Measurements from ENCODE around the gene SAMD7.

Gene SAMD7, protein sequence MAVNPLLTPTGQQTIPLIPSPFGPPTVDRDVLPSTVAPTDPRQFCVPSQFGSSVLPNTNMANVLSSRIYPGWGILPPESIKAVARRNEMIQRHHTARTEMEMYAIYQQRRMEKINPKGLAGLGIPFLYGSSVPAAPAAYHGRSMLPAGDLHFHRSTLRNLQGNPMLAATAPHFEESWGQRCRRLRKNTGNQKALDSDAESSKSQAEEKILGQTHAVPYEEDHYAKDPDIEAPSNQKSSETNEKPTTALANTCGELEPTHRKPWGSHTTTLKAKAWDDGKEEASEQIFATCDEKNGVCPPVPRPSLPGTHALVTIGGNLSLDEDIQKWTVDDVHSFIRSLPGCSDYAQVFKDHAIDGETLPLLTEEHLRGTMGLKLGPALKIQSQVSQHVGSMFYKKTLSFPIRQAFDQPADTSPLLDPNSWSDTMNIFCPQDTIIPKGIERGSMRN

DNA sequence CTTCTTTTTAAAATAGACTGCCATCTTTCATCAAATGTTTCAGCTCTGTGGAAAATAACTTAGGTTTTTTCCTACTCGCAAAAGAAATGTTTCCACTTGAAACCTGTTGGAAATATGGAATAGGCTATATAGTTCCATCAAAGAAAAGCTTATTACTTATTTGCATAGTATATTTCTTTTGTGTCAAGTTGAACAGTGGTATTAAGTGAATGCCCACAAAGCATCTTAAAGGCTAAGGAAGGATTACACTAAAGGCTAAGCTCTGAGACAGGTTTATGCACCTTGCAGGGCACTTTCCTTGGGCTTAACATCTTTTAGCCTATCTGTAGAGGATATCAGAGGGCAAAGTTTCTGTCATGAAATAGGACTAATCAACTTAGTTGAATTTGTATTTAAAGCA is at the start of gene SAMD7:
TSS of gene SAMD7 (plus strand) at position 301 of the 400 bp plus-strand sequence. CDS start 7,927 bp downstream, outside the sequence.
- TF ChIP-seq, protein P1, sequence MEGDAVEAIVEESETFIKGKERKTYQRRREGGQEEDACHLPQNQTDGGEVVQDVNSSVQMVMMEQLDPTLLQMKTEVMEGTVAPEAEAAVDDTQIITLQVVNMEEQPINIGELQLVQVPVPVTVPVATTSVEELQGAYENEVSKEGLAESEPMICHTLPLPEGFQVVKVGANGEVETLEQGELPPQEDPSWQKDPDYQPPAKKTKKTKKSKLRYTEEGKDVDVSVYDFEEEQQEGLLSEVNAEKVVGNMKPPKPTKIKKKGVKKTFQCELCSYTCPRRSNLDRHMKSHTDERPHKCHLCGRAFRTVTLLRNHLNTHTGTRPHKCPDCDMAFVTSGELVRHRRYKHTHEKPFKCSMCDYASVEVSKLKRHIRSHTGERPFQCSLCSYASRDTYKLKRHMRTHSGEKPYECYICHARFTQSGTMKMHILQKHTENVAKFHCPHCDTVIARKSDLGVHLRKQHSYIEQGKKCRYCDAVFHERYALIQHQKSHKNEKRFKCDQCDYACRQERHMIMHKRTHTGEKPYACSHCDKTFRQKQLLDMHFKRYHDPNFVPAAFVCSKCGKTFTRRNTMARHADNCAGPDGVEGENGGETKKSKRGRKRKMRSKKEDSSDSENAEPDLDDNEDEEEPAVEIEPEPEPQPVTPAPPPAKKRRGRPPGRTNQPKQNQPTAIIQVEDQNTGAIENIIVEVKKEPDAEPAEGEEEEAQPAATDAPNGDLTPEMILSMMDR (IDR thresholded peaks at IDR 0.05; ENCODE audit: extremely low read depth, missing control alignments), result no peak
- DNase-seq (ENCODE audit: low spot score), result no peak

DNA sequence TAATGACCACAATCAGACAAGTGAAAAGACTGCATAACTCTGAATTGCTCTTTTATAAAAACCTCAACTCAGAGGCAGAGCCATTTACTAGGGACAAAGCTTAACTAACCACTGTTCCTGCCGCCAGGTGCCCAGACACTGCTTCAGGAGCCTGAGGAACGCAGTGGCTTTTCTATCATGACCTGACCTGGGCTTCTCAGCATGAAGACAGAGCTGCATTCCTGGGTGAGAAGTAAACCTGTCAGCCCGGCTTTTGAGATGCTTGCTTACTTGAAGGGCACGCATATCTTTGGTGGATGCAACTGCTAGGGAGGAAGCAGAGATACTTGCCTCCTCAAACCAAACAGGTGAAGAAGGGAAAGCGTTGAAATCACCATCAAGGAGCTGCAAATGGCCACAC is 49.5 kb upstream of the SAMD7 start:
- TF ChIP-seq, protein P1 (IDR thresholded peaks at IDR 0.05; ENCODE audit: extremely low read depth, missing control alignments), result no peak
- no peak for DNase-seq (ENCODE audit: low spot score)

DNA sequence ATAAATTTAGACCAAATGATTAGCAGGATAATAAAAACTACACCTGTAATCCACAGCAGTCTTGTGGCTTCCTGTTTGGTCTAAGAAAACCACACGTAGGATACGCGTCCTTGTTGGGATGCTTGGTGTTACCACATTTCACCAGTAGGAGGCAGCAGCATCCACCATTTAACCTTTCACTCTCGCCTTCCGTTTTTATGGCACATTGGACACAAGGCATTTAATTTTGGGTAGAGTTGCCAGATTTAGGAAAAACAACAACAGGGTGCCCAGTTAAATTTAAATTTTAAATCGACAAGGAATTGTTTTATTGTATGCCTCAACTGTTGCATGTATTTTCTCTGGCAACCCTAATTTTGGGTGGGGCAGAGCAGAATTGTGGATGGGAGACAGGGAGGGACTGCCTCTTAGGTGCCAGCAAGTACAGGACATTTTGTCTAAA is 47.9 kb upstream of the SAMD7 start:
- TF ChIP-seq, protein P1 (IDR thresholded peaks at IDR 0.05; ENCODE audit: extremely low read depth, missing control alignments), result peak; percentile 95
- peak; percentile 58 for DNase-seq (ENCODE audit: low spot score)

DNA sequence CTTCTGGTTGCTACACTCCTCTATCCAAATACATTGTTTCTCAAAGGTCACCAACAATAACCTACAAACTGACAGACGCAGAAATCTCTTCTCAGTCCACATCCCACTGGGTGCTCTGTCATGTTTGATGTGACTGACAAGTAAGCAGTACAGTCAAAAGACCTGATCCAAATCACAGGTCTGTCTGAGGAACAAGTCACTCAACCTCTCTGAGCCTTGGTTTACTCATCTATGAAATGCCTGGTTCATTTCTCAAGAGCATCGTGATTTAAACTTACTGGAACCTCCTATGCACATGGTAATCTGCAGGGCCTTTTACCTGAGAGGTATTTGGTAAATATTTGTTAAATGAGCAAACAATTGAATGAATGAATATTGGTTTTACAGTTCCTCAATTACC is 47.1 kb upstream of the SAMD7 start:
- DNase-seq (ENCODE audit: low spot score), result no peak
- TF ChIP-seq, protein P1 (IDR thresholded peaks at IDR 0.05; ENCODE audit: extremely low read depth, missing control alignments), result no peak

DNA sequence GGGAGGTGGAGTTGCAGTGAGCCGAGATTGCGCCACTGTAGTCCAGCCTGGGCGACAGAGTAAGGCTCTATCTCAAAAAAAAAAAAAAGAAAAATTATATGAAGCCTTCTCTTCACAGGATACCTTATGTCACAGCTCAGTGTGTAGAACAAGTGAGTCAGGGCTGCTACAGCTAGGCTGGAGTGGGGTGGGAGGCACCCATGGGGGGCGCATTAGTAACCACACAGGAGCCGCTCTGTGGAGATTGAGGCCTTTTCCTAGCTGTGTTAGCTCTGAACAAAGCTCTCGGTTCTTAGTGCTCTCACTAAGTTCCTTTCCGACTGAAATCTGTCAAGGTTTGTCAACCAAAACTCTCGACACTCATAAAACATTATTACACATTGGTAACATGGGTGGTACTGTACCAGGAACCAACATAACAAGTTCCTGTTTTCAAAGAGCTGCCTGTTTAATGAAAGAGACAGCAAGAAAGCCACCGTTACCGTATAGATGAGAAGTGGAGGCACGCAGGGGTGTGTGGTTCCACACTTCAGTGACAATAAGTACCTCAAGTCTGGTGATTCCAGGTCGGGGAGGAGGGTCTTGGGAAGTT is 46.1 kb upstream of the SAMD7 start:
- TF ChIP-seq, protein P1 (IDR thresholded peaks at IDR 0.05; ENCODE audit: extremely low read depth, missing control alignments), result no peak

DNA sequence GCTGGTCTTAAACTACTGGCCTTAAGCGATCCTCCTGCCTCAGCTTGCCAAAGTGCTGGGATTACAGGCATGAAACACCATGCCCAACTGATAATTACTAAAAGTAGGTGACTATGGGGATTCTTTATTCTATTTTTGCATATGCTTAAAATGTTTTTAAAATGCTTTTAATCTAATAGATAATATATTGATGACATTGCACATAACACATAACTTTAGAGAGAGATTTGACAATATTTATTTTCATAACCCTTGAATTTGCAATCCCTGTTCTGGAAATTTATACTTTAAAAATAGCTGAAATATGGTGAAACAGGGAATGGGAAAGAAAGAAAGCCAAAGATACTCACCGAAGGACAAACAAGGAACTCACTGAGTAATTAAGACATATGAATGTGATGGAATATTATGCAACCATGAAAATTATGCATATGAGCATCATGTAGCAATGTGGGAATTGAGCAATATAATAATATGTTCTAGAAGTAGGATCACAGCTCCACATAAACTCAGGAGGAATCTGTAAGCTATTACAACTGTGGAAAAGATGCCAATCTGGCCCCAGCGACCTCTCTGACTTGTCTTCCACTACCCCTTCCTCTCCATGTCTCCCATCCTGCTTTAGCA is 43.7 kb upstream of the SAMD7 start:
- DNase-seq (ENCODE audit: low spot score), result no peak
- TF ChIP-seq, protein P1 (IDR thresholded peaks at IDR 0.05; ENCODE audit: extremely low read depth, missing control alignments), result no peak

More for the DNA sequence above, 46.1 kb upstream of the SAMD7 start:
- DNase-seq (ENCODE audit: low spot score), result no peak

DNA sequence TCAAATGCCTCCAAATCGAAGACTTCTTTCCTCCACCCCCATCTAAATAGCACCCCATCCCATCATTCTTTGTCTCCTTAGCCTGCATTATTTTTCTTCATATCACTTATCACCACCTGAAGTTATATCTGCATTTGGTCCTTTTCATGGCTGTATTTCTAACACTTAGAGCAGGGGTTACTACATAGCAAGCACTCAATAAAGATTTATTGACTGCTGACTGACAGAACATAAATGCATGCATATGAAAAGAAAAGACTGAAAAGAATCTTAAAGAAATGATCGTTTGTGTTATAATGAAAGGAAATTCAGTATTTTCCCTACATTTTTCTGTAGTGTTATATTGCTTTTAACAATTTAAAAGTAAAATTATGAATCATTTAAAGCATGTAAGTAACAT is 43.0 kb upstream of the SAMD7 start:
- TF ChIP-seq, protein P1 (IDR thresholded peaks at IDR 0.05; ENCODE audit: extremely low read depth, missing control alignments), result no peak
- no peak for DNase-seq (ENCODE audit: low spot score)

Measured in GM20000 (cell line).